Measurements from ENCODE around the gene MACROD2.

The MACROD2 gene

DNA sequence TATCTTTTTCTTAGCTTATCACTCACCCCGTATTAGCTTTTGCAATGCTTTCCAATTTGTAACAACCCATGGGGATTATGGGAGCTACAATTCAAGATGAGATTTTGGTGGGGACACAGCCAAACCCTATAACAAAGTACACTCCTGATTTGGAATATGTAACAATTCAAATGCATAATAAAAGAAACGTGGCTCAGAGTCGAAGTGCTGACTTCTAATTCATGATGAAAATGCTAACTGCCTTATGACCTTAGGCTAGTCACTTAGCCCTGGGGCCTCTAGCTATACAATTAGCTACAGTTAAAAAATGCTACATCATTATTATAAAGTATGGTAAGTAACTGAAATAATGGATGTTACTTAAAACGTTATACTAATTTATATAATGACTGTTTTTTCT is 1297.1 kb downstream of the MACROD2 start:
- TF ChIP-seq TAF1 (IDR thresholded peaks at IDR 0.05; ENCODE audit: borderline replicate concordance, insufficient read depth, low read length) (no peak), FOXP2 (optimal IDR thresholded peaks at IDR 0.05; ENCODE audit: borderline replicate concordance, extremely low read depth, extremely low read length, insufficient read depth) (no peak), POLR2AphosphoS5 (IDR thresholded peaks at IDR 0.05; ENCODE audit: low read depth, low read length) (no peak), SIN3A (IDR thresholded peaks at IDR 0.05; ENCODE audit: borderline replicate concordance, insufficient read depth, low read length) (no peak)
- TF ChIP-seq, protein P1, sequence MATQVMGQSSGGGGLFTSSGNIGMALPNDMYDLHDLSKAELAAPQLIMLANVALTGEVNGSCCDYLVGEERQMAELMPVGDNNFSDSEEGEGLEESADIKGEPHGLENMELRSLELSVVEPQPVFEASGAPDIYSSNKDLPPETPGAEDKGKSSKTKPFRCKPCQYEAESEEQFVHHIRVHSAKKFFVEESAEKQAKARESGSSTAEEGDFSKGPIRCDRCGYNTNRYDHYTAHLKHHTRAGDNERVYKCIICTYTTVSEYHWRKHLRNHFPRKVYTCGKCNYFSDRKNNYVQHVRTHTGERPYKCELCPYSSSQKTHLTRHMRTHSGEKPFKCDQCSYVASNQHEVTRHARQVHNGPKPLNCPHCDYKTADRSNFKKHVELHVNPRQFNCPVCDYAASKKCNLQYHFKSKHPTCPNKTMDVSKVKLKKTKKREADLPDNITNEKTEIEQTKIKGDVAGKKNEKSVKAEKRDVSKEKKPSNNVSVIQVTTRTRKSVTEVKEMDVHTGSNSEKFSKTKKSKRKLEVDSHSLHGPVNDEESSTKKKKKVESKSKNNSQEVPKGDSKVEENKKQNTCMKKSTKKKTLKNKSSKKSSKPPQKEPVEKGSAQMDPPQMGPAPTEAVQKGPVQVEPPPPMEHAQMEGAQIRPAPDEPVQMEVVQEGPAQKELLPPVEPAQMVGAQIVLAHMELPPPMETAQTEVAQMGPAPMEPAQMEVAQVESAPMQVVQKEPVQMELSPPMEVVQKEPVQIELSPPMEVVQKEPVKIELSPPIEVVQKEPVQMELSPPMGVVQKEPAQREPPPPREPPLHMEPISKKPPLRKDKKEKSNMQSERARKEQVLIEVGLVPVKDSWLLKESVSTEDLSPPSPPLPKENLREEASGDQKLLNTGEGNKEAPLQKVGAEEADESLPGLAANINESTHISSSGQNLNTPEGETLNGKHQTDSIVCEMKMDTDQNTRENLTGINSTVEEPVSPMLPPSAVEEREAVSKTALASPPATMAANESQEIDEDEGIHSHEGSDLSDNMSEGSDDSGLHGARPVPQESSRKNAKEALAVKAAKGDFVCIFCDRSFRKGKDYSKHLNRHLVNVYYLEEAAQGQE (IDR thresholded peaks at IDR 0.05; ENCODE audit: insufficient read depth in 1 of 2, low read depth in 2 of 2, low read length in 2 of 2): no peak

DNA sequence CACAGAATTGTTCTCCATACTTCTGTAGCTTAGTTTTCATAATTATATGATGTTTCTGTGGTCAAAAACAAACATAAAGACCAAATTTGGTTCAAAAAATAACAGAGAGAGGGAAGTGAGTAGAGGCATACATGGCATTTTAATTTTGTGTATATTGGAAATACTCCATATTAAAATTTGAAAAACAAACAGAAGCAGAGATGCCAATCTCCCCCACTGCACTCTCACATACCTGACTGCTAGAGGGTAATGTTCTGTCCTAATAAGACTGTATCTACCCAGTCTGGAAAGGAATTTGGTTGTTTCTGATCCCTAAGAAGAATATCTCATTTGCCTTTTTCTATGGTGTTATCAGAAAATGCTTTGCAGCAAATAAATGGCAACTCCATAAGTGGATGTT is 1301.1 kb downstream of the MACROD2 start:
- TF ChIP-seq SIN3A (IDR thresholded peaks at IDR 0.05; ENCODE audit: borderline replicate concordance, insufficient read depth, low read length): no peak
- TF ChIP-seq FOXP2 (optimal IDR thresholded peaks at IDR 0.05; ENCODE audit: borderline replicate concordance, extremely low read depth, extremely low read length, insufficient read depth): no peak
- no peak for TF ChIP-seq POLR2AphosphoS5 (IDR thresholded peaks at IDR 0.05; ENCODE audit: low read depth, low read length)

DNA sequence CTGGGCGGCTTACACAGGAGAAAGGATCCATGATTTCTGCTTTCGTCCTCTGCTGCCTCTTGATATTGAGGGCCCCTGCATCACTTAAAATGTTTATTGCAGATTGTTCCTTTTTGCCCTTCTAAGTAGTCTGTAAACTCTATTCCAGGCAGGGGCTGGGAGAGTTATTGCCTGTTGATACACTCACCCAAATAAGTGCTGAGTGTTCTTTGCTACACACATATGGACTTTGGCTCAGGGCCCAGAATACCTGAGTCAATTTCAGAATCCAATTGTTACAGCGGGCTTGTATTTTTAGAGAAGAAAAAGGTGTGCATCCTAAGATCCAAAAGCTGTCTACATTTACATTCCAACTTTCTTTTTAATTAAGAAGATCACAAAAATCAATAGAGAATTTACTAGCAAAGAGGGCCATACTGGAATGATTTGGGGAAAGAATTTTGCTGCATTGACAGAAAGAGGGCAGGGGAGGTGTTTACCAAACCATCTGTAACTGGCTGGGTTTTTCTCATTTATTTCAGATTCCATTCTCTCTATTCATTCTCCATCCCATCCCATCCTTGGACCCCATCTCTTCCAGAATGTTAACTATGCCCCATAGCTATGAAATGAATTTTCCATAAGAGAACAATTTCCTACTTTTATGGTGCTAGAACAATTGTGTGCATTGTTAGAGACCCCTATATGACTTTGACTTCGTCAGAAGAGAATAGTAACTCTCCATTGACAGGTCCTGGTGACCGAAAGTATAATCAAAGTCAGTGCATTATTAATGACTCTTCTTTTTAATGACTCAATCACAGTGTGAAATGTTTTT is 1302.0 kb downstream of the MACROD2 start:
- no peak for TF ChIP-seq POLR2AphosphoS5 (IDR thresholded peaks at IDR 0.05; ENCODE audit: low read depth, low read length)
- no peak for TF ChIP-seq SIN3A (IDR thresholded peaks at IDR 0.05; ENCODE audit: borderline replicate concordance, insufficient read depth, low read length)

DNA sequence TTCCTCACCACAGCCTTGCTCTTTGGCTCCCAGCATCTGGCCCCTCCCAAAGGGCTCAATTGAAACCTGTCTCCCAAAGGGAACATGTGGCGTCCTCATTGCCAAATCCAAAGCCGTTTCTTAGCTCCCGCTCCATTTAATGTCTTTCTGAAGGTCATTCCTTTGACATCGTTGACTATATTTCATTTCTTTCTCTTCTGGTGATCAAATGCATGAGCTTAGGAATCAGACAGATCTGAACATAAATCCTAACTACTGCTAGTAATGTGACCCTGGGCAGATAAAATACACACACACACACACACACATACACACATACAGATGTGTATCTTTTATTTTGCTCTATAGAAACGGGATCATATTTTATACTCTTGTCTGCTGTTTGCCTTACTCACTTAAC is 1306.8 kb downstream of the MACROD2 start:
- TF ChIP-seq SIN3A (IDR thresholded peaks at IDR 0.05; ENCODE audit: borderline replicate concordance, insufficient read depth, low read length): no peak

DNA sequence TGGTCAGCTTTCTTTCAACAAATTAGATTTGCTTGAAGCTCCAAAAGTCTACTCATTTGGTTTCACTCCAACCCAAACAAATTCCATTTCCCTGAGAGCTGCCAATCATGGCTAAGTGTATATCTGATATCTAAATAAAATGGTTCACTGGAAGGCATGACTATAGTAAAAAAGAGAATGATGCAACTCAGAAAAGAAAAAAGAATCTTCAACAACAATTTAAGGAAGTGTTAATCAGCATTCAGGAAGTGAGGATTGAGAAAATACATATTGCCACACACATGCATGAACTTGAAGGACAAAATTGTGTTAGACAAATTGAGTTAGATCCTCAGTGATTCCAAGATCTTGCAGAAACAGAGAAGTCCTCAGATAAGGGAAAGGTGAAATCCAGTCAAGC is 1315.0 kb downstream of the MACROD2 start:
- TF ChIP-seq TAF1 (IDR thresholded peaks at IDR 0.05; ENCODE audit: borderline replicate concordance, insufficient read depth, low read length) (no peak), FOXP2 (optimal IDR thresholded peaks at IDR 0.05; ENCODE audit: borderline replicate concordance, extremely low read depth, extremely low read length, insufficient read depth) (no peak), POLR2AphosphoS5 (IDR thresholded peaks at IDR 0.05; ENCODE audit: low read depth, low read length) (no peak), SIN3A (IDR thresholded peaks at IDR 0.05; ENCODE audit: borderline replicate concordance, insufficient read depth, low read length) (no peak)
- TF ChIP-seq, protein P1 (IDR thresholded peaks at IDR 0.05; ENCODE audit: insufficient read depth in 1 of 2, low read depth in 2 of 2, low read length in 2 of 2): no peak

DNA sequence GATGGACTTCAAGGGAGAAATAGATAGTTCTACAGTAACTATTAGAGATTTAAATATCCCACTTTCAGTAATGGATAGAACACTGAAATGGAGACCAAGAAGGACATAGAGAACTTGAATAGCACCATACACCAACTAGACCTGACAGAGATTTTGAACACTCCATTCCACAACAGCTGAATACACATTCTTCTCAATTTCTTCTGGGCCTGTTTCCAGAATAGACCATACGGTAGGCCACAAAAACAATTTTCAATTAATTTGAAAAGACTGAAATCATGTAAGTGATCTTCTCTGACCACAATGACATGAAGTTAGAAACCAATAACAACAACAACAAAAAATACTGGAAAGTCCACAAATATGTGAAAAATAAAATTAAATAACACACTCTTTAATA is 1321.2 kb downstream of the MACROD2 start:
- TF ChIP-seq SIN3A (IDR thresholded peaks at IDR 0.05; ENCODE audit: borderline replicate concordance, insufficient read depth, low read length) (no peak), FOXP2 (optimal IDR thresholded peaks at IDR 0.05; ENCODE audit: borderline replicate concordance, extremely low read depth, extremely low read length, insufficient read depth) (no peak), TAF1 (IDR thresholded peaks at IDR 0.05; ENCODE audit: borderline replicate concordance, insufficient read depth, low read length) (no peak), POLR2AphosphoS5 (IDR thresholded peaks at IDR 0.05; ENCODE audit: low read depth, low read length) (no peak)
- TF ChIP-seq, protein P1 (IDR thresholded peaks at IDR 0.05; ENCODE audit: insufficient read depth in 1 of 2, low read depth in 2 of 2, low read length in 2 of 2): no peak
